ENCODE results near the gene LRRC3. TPM values are rescaled to one million over a fixed set of nuclear protein-coding genes. Genes with fewer than 3 reads are reported as not detected.

LRRC3 gene
- total RNA-seq, 4 donors from 2014 or later: 0.78 to 0.92 (median 0.85) TPM

DNA sequence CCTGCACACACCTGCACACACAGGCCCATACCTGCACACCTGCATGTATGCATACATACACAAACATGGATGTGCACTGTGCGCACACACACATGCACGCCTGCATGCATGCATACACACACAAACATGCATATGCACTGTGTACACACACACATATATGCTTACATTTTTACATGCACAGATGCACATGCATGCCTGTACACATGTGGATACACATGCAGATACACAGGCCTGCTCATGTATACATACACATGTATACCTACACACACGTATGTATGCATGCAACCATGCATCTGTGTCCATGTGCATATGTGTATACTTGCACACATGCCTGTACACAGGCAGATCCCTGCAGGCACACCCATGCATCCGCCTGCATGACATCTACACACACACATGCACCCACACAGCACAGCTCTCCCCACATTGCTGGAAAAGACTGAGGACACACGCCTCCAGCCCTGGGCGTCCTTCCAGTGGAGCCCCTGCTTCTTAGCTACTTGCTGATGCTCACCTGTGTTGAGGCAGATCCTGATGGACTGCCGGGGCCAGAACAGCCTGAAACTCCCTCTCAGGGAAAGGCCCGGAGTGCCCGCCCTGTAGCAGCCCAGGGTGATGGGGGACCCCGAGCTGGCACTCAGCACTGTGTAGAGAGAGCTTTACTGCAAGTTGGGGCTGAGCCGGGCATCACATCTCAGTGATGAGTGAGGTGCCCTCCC is 56.1 kb downstream of the LRRC3 start:
- Histone ChIP-seq H3K4me3 (replicated peaks in 1 of 3) (no peak overlapping the region), H3K27ac (no peak overlapping the region), H3K27me3 (no peaks in the 10 kb centered on the region), H3K9me3 (no peaks in the 10 kb centered on the region), H3K36me3 (no peaks in the 10 kb centered on the region), H3K4me1 (peaks cover 12 to 13% of the 10 kb centered on the region in 2 donors)
- TF ChIP-seq, protein P1, sequence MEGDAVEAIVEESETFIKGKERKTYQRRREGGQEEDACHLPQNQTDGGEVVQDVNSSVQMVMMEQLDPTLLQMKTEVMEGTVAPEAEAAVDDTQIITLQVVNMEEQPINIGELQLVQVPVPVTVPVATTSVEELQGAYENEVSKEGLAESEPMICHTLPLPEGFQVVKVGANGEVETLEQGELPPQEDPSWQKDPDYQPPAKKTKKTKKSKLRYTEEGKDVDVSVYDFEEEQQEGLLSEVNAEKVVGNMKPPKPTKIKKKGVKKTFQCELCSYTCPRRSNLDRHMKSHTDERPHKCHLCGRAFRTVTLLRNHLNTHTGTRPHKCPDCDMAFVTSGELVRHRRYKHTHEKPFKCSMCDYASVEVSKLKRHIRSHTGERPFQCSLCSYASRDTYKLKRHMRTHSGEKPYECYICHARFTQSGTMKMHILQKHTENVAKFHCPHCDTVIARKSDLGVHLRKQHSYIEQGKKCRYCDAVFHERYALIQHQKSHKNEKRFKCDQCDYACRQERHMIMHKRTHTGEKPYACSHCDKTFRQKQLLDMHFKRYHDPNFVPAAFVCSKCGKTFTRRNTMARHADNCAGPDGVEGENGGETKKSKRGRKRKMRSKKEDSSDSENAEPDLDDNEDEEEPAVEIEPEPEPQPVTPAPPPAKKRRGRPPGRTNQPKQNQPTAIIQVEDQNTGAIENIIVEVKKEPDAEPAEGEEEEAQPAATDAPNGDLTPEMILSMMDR (IDR thresholded peaks at IDR 0.05): no peak
- no peak for TF ChIP-seq POLR2A (IDR thresholded peaks at IDR 0.05)
- intact Hi-C loops (cut with DNase I): loop anchor here (5.0 kb wide), 1 partner anchor 281 kb away; no protein-coding TSS in a partner anchor
- no peak for DNase-seq
- 84 to 89% methylated on average over 10 to 11 of the region's 11 CpGs for WGBS, 2 donors

Small RNA genes within 50 kb of the gene (small RNA-seq; reads per million reads assigned to genes)
- not detected for gene RF00285

Other genes with a start within 250 kb of the LRRC3 start
- gene ICOSLG, start 214.6 kb upstream of the LRRC3 start, total RNA-seq: 1 to 10 TPM in 3 of 4 donors, under 1 TPM in 1; 0.54 to 2.9 (median 1.3) TPM
- gene DNMT3L, start 193.6 kb upstream of the LRRC3 start, total RNA-seq: not detected
- under 1 TPM in 1 of 4 donors, not detected in 3; 0.13 TPM for gene AIRE, start 169.6 kb upstream of the LRRC3 start, total RNA-seq
- 100 to 1,000 TPM in 2 of 4 donors, 10 to 100 TPM in 2; 68.5 to 103 (median 96.8) TPM for gene PFKL, start 155.5 kb upstream of the LRRC3 start, total RNA-seq
- gene CFAP410, start 116.1 kb upstream of the LRRC3 start, total RNA-seq: 10 to 100 TPM; 55.2 to 93.4 (median 64.1) TPM
- gene TRPM2, start 101.9 kb upstream of the LRRC3 start, total RNA-seq: 1 to 10 TPM in 1 of 4 donors, under 1 TPM in 3; 0.67 to 2.6 (median 0.88) TPM
- gene KRTAP10-1, start 84.7 kb downstream of the LRRC3 start, total RNA-seq: not detected
- gene KRTAP10-2, start 96.0 kb downstream of the LRRC3 start, total RNA-seq: not detected
- gene KRTAP10-3, start 103.3 kb downstream of the LRRC3 start, total RNA-seq: not detected
- not detected for gene KRTAP10-4, start 118.2 kb downstream of the LRRC3 start, total RNA-seq
- gene KRTAP10-5, start 125.1 kb downstream of the LRRC3 start, total RNA-seq: under 1 TPM in 1 of 4 donors, not detected in 3; 0.78 TPM
- not detected for gene KRTAP10-6, start 137.0 kb downstream of the LRRC3 start, total RNA-seq
- gene KRTAP10-7, start 145.1 kb downstream of the LRRC3 start, total RNA-seq: not detected
- gene KRTAP10-8, start 156.6 kb downstream of the LRRC3 start, total RNA-seq: not detected
- not detected for gene KRTAP10-9, start 171.6 kb downstream of the LRRC3 start, total RNA-seq
- gene KRTAP10-10, start 181.8 kb downstream of the LRRC3 start, total RNA-seq: not detected
- gene KRTAP10-11, start 190.9 kb downstream of the LRRC3 start, total RNA-seq: not detected
- gene KRTAP12-4, start 199.1 kb downstream of the LRRC3 start, total RNA-seq: not detected
- not detected for gene KRTAP12-3, start 202.4 kb downstream of the LRRC3 start, total RNA-seq
- gene KRTAP12-2, start 211.4 kb downstream of the LRRC3 start, total RNA-seq: under 1 TPM in 1 of 4 donors, not detected in 3; 0.89 TPM
- under 1 TPM in 1 of 4 donors, not detected in 3; 0.78 TPM for gene KRTAP12-1, start 226.7 kb downstream of the LRRC3 start, total RNA-seq
- gene KRTAP10-12, start 241.7 kb downstream of the LRRC3 start, total RNA-seq: not detected